Measurements from ENCODE around the gene FADS3. TPM values are rescaled to one million over a fixed set of nuclear protein-coding genes. Genes with fewer than 3 reads are reported as not detected.

The FADS3 gene
- total RNA-seq, 4 donors from 2014 or later, result 135 to 327 (median 205) TPM

DNA sequence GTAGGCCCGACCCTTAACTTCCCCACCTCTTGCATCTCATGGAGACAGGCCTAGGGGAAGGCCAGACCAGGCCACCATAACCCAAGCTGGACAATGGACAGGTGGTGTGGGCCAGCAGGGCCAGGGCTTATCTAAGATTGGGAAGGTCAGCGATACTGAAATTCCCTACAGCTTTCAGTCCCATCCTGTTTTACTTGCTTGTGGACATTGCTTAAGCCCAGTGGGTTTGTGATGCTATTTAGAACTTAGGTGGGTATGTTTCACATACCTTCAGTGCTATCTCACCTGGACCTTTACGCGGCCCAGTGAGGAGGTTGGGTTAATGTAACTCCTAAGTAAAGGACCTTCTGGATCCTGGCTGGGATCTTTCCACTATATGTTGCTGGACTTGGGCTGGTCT lies 61.5 kb downstream of the FADS3 start:
- H3K27ac ChIP-seq, result peak overlapping the region in 3 of 4 donors; percentile 78 to 90 (median 86)
- H3K4me1 ChIP-seq, result peaks cover 0 to 81% (median 37%) of the 10 kb centered on the region in 4 donors
- 61 to 67% methylated on average over 4 of the region's 4 CpGs for WGBS, 2 donors
- TF ChIP-seq, protein P1, sequence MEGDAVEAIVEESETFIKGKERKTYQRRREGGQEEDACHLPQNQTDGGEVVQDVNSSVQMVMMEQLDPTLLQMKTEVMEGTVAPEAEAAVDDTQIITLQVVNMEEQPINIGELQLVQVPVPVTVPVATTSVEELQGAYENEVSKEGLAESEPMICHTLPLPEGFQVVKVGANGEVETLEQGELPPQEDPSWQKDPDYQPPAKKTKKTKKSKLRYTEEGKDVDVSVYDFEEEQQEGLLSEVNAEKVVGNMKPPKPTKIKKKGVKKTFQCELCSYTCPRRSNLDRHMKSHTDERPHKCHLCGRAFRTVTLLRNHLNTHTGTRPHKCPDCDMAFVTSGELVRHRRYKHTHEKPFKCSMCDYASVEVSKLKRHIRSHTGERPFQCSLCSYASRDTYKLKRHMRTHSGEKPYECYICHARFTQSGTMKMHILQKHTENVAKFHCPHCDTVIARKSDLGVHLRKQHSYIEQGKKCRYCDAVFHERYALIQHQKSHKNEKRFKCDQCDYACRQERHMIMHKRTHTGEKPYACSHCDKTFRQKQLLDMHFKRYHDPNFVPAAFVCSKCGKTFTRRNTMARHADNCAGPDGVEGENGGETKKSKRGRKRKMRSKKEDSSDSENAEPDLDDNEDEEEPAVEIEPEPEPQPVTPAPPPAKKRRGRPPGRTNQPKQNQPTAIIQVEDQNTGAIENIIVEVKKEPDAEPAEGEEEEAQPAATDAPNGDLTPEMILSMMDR (IDR thresholded peaks at IDR 0.05), result no peak
- TF ChIP-seq EP300 (IDR thresholded peaks at IDR 0.05) (no peak), POLR2A (IDR thresholded peaks at IDR 0.05) (no peak)
- no peaks in the 10 kb centered on the region for H3K27me3 ChIP-seq
- peak overlapping the region in 3 of 4 donors; percentile 53 to 72 (median 69) for H3K4me3 ChIP-seq
- no peaks in the 10 kb centered on the region for H3K9me3 ChIP-seq
- DNase-seq (ENCODE audit: low spot score in 2 of 2), result no peak
- no peaks in the 10 kb centered on the region for H3K36me3 ChIP-seq

DNA sequence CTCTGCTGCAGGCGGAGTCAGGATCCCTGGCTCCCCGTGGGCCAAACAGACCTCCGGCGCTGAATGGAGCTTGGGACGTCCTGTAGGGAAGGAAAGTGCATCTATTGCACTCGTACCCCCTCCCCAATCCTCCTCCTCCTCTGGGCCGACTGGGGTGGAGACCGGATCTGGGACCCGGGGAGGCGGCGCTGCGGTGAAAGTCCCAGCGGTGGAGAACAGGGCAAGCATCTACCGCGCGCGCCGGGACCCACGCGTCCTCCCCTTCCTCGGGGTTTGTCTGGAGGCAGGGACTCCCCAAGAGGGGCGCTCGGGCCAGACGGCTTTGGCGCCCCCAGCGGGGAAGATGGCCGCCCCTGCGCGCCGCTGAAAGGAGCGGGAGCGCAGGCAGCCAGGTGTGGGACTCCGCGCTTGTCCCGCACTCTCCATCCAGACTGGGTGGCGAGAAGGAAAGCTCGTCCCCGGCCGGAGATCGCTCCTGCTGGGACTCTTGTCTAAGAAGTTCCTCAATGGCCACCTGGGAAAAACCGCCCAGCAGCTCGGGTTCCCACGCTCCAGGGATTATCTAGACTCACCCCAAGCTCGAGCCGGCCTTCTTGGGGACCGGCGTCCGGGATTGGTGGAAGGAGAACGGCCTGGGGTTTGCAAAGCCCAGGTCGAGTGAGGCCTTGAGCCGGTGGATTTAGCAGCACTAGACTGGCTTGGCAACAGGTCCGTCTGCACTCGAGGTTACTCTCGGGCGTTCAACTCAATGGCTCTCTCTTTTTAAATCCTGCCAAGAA lies 62.5 kb downstream of the FADS3 start:
- TF ChIP-seq, protein P1 (IDR thresholded peaks at IDR 0.05), result peak in 4 of 5 experiments; percentile 36 to 51 (median 46)
- TF ChIP-seq POLR2A (IDR thresholded peaks at IDR 0.05) (peak in 1 of 2 donors; percentile 20), EP300 (IDR thresholded peaks at IDR 0.05) (no peak)
- Histone ChIP-seq H3K36me3 (no peaks in the 10 kb centered on the region), H3K27ac (peak overlapping the region; percentile 1 to 90 (median 82)), H3K9me3 (no peaks in the 10 kb centered on the region), H3K4me3 (peak overlapping the region; percentile 37 to 72 (median 61)), H3K27me3 (no peaks in the 10 kb centered on the region), H3K4me1 (peaks cover 0 to 71% (median 28%) of the 10 kb centered on the region in 4 donors)
- 3 to 6% methylated on average over 20 to 26 of the region's 55 CpGs for WGBS, 2 donors
- no peak for DNase-seq (ENCODE audit: low spot score in 2 of 2)

DNA sequence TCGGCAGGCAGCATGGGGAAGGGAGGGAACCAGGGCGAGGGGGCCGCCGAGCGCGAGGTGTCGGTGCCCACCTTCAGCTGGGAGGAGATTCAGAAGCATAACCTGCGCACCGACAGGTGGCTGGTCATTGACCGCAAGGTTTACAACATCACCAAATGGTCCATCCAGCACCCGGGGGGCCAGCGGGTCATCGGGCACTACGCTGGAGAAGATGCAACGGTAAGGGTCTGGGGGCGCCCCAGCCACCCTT lies 63.0 kb downstream of the FADS3 start:
- Histone ChIP-seq H3K36me3 (no peaks in the 10 kb centered on the region), H3K9me3 (no peaks in the 10 kb centered on the region), H3K4me1 (peaks cover 0 to 66% (median 26%) of the 10 kb centered on the region in 4 donors), H3K27me3 (no peaks in the 10 kb centered on the region), H3K4me3 (peak overlapping the region; percentile 37 to 72 (median 61)), H3K27ac (peak overlapping the region; percentile 1 to 90 (median 82))
- TF ChIP-seq POLR2A (IDR thresholded peaks at IDR 0.05), result no peak
- TF ChIP-seq EP300 (IDR thresholded peaks at IDR 0.05), result no peak
- TF ChIP-seq, protein P1 (IDR thresholded peaks at IDR 0.05), result no peak
- WGBS, 2 donors, result 0 to 1% methylated on average over 1 to 16 of the region's 16 CpGs
- no peak for DNase-seq (ENCODE audit: low spot score in 2 of 2)

DNA sequence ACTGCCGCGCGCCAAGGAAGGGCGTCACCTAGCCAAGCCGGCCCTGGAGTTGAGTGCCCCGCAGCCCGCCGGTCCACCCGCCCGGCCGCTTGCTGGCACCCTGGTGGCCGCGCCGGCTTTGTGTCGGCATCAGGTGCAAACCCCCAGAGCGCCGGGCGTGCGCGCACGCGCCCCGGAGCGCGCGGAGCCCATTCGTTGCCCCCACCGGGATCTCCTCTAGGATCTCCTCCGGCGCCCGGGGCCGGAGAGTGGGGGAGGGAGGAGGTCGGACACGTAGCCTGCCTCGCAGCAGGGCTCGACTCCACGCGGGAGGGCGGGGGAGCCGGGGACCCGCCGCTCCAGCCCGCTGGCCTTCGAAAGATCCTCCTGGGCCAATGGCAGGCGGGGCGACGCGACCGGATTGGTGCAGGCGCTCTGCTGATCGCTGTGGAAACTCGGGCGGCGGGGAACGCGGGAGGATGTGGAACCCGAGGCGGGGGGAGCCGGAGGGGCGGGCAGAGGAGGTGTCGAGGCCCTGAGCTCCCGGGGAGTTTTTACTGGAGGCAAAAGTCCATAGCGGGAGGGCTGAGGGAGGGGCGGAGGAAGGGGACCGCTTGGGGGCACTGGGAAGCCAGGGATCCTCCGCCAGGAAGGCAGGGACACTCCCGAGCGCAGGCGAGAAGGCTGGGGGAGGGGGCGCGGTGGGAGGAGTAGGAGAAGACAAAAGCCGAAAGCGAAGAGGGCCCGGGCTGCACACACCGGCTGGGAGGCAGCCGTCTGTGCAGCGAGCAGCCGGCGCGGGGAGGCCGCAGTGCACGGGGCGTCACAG lies 63.6 kb downstream of the FADS3 start, which contains the start of gene FADS2:
FADS2 (plus strand) TSS at position 730 of the 808 bp plus-strand sequence. CDS start 91 bp downstream, outside the sequence.
- 1% methylated on average over 62 to 67 of the region's 83 CpGs for WGBS, 2 donors
- H3K36me3 ChIP-seq, result no peaks in the 10 kb centered on the region
- H3K4me3 ChIP-seq, result peak within 1 kb of the TSS; percentile 37 to 72 (median 61)
- no peaks in the 10 kb centered on the region for H3K9me3 ChIP-seq
- H3K27ac ChIP-seq, result peak within 1 kb of the TSS; percentile 46 to 90 (median 82)
- TF ChIP-seq EP300 (IDR thresholded peaks at IDR 0.05), result peak in 1 of 2 donors; percentile 72
- TF ChIP-seq POLR2A (IDR thresholded peaks at IDR 0.05), result peak in 1 of 2 donors; percentile 49
- TF ChIP-seq, protein P1 (IDR thresholded peaks at IDR 0.05), result peak in 2 of 5 experiments; percentile 30 to 33
- H3K4me1 ChIP-seq, result peaks cover 0 to 61% (median 26%) of the 10 kb centered on the region in 4 donors
- DNase-seq (ENCODE audit: low spot score in 2 of 2), result peak; percentile 78 to 83
- H3K27me3 ChIP-seq, result no peaks in the 10 kb centered on the region

All from tibial nerve (tissue), 4 donors.